OCI-LY1 (cell line): ENCODE measurements around the gene VWA2.

Experiments used
- EZH2 ChIP-seq: fragments of 200-600 bp; sonication (generic), shearing (Covaris generic); IDR thresholded peaks from 2 replicates; pipeline ENCODE4 v1.8.0; 2017; ENCODE audit warnings: borderline replicate concordance, mixed run types, mild to moderate bottlenecking, antibody characterized with exemption, low read length, moderate library complexity, mixed read lengths
- TF ChIP-seq, protein P1 (sequence below): fragments of 200-600 bp; sonication (generic), shearing (Covaris generic); IDR thresholded peaks from 2 replicates; pipeline ENCODE4 v1.5.1; 2017; ENCODE audit warnings: mild to moderate bottlenecking, antibody characterized with exemption, low read length, moderate library complexity, mixed read lengths

DNA sequence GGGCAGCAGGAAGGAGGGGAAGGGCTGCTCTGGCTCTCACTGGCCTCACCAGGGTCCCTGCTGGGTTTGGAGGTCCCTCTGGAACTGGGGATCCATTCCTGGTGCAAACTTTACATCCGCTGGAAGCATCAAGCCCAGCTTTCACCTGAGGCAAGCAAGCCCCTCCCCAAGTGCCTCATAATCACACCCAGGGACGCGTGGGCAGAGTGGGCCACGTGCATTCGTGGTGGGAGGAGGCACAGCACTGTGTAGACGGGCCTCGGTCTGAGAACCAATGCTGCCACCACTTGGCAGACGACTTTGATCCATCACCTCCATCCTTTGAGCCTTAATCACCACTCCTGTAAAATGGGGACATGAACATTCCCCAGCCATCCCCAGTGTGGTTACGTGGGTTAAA is 74.1 kb downstream of the VWA2 start:
- TF ChIP-seq, protein P1, sequence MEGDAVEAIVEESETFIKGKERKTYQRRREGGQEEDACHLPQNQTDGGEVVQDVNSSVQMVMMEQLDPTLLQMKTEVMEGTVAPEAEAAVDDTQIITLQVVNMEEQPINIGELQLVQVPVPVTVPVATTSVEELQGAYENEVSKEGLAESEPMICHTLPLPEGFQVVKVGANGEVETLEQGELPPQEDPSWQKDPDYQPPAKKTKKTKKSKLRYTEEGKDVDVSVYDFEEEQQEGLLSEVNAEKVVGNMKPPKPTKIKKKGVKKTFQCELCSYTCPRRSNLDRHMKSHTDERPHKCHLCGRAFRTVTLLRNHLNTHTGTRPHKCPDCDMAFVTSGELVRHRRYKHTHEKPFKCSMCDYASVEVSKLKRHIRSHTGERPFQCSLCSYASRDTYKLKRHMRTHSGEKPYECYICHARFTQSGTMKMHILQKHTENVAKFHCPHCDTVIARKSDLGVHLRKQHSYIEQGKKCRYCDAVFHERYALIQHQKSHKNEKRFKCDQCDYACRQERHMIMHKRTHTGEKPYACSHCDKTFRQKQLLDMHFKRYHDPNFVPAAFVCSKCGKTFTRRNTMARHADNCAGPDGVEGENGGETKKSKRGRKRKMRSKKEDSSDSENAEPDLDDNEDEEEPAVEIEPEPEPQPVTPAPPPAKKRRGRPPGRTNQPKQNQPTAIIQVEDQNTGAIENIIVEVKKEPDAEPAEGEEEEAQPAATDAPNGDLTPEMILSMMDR, result no peak
- TF ChIP-seq EZH2, result no peak
